H1 (cell line): ENCODE measurements around the gene MKRN2OS.
A peak's percentile ranks its signal among the peaks of the same experiment; 100 is the strongest.

Source experiments
- ASH2L ChIP-seq: fragments of 200-600, 300-600 bp; sonication (generic); IDR thresholded peaks from one replicate; pipeline ENCODE4 v1.7.1; 2017; ENCODE audit warnings: low read length
- BRCA1 ChIP-seq: IDR thresholded peaks from 2 replicates; pipeline ENCODE4 v1.6.1; 2012; ENCODE audit warnings: low read depth, low read length, improper control_type of control experiment
- CEBPB ChIP-seq: IDR thresholded peaks from 2 replicates; pipeline ENCODE4 v1.6.1; 2012; ENCODE audit warnings: low read depth, low read length
- CTCF ChIP-seq, 3 experiments: IDR thresholded peaks; 1 replicate in 2 of 3; 2 replicates in 1 of 3; pipeline versions ENCODE4 v1.5.1 to v1.6.1; 2011; ENCODE audit warnings: low read length in 3 of 3, mild to moderate bottlenecking in 3 of 3, inconsistent platforms in 2 of 3, low read depth in 1 of 3, moderate library complexity in 1 of 3; ENCODE audit not compliant: insufficient read depth in 1 of 3; ENCODE audit errors: control extremely low read depth in 1 of 3
- EP300 ChIP-seq, 2 experiments: IDR thresholded peaks; 1 replicate in 1 of 2; 2 replicates in 1 of 2; pipeline ENCODE4 v1.6.1; 2011 to 2012; ENCODE audit warnings: low read depth in 2 of 2, low read length in 2 of 2, mild to moderate bottlenecking in 2 of 2, borderline replicate concordance in 1 of 2, inconsistent platforms in 1 of 2, moderate library complexity in 1 of 2
- EZH2 ChIP-seq: fragments of 200-600 bp; sonication (generic); IDR thresholded peaks from 2 replicates; pipeline ENCODE4 v1.7.1; 2012; ENCODE audit warnings: low read depth, mild to moderate bottlenecking, moderate library complexity, low read length, inconsistent platforms; ENCODE audit not compliant: severe bottlenecking
- FOSL1 ChIP-seq: IDR thresholded peaks from 2 replicates; pipeline ENCODE4 v1.6.1; 2011; ENCODE audit warnings: mild to moderate bottlenecking, low read depth, low read length, moderate library complexity; ENCODE audit not compliant: insufficient read depth
- NANOG ChIP-seq: IDR thresholded peaks from 2 replicates; pipeline ENCODE4 v1.6.1; 2011; ENCODE audit warnings: low read length, low read depth, mild to moderate bottlenecking, inconsistent platforms; ENCODE audit not compliant: insufficient read depth, poor library complexity, severe bottlenecking
- POLR2A ChIP-seq, 2 experiments: IDR thresholded peaks; 1 replicate in 1 of 2; 2 replicates in 1 of 2; pipeline ENCODE4 v1.6.1; 2011; ENCODE audit warnings: low read depth in 2 of 2, low read length in 2 of 2, mild to moderate bottlenecking in 2 of 2; ENCODE audit errors: control extremely low read depth in 1 of 2
- POLR2AphosphoS5 ChIP-seq: IDR thresholded peaks from 2 replicates; pipeline ENCODE4 v1.6.1; 2011; ENCODE audit warnings: low read depth, low read length
- TAF1 ChIP-seq: IDR thresholded peaks from 2 replicates; pipeline ENCODE4 v1.6.1; 2011; ENCODE audit warnings: mild to moderate bottlenecking, low read depth, low read length
- YY1 ChIP-seq: IDR thresholded peaks from 2 replicates; pipeline ENCODE4 v1.6.1; 2011; ENCODE audit warnings: low read depth, mild to moderate bottlenecking, low read length

GRCh38 chr3:12545473-12545791 lies at the start of gene MKRN2OS:
- peak in 1 of 2 experiments; percentile 10; a peak in 1 of 3 replicates for TF ChIP-seq POLR2A (IDR thresholded peaks at IDR 0.05; ENCODE audit: control extremely low read depth in 1 of 2, low read depth in 2 of 2, low read length in 2 of 2)
- no peak for TF ChIP-seq CTCF (IDR thresholded peaks at IDR 0.05; ENCODE audit: control extremely low read depth in 1 of 3, insufficient read depth in 1 of 3, low read depth in 1 of 3, low read length in 3 of 3)
- TF ChIP-seq EP300 (IDR thresholded peaks at IDR 0.05; ENCODE audit: borderline replicate concordance in 1 of 2, low read depth in 2 of 2, low read length in 2 of 2): no peak
- no peak for TF ChIP-seq BRCA1
- TF ChIP-seq EZH2: no peak
- no peak for TF ChIP-seq YY1
- no peak for TF ChIP-seq CEBPB
- no peak for TF ChIP-seq TAF1
- no peak for TF ChIP-seq NANOG
- no peak for TF ChIP-seq ASH2L
- TF ChIP-seq FOSL1: no peak
- no peak for TF ChIP-seq POLR2AphosphoS5
